A549 treated with AZD2906 at 1 μM for 4 hours (cell line): Measurements from ENCODE around the gene CD177. TPM values are rescaled to one million over a fixed set of nuclear protein-coding genes. Genes with fewer than 3 reads are reported as not detected.

Experiments used
- total RNA-seq: library from RNA; stranded (reverse); fragments of 200-300 nt; extraction: Qiagen RNA extraction; gene quantifications from 5 replicates; pipeline ENCODE4 v1.2.3, GENCODE V29; 2022

Gene CD177
- total RNA-seq, result 0.05 to 0.18 TPM (median 0.12 TPM) in 4 of 5 replicates, not detected in the other

GRCh38 chr19:43353606-43354304 lies at the start of gene CD177:
Gene CD177 (plus strand): TSS chr19:43353686. CDS start chr19:43353715, 29 bp downstream.

Other genes with a start within 250 kb of the CD177 start
- 0.45 to 0.90 TPM (median 0.52 TPM) in 5 replicates for gene PSG5, start 167.2 kb upstream of the CD177 start, total RNA-seq
- gene PSG4, start 148.0 kb upstream of the CD177 start, total RNA-seq, result 0.37 to 0.83 TPM (median 0.52 TPM) in 5 replicates
- gene PSG9, start 84.2 kb upstream of the CD177 start, total RNA-seq, result 0.08 to 0.20 TPM (median 0.09 TPM) in 4 of 5 replicates, not detected in the other
- not detected in 5 replicates for gene TEX101, start 61.2 kb downstream of the CD177 start, total RNA-seq
- 0.15 to 0.42 TPM (median 0.22 TPM) in 5 replicates for gene LYPD3, start 111.9 kb downstream of the CD177 start, total RNA-seq
- 8.4 to 9.4 TPM (median 9.0 TPM) in 5 replicates for gene PHLDB3, start 151.1 kb downstream of the CD177 start, total RNA-seq
- gene ETHE1, start 173.5 kb downstream of the CD177 start, total RNA-seq, result 39.5 to 53.9 TPM (median 49.8 TPM) in 5 replicates
- 1.2 to 2.6 TPM (median 2.2 TPM) in 5 replicates for gene ZNF575, start 179.5 kb downstream of the CD177 start, total RNA-seq
- gene XRCC1, start 221.8 kb downstream of the CD177 start, total RNA-seq, result 25.3 to 30.9 TPM (median 27.5 TPM) in 5 replicates
- gene PINLYP, start 222.1 kb downstream of the CD177 start, total RNA-seq, result 0.10 to 0.15 TPM (median 0.11 TPM) in 3 of 5 replicates, not detected in the others
- 4.3 to 6.7 TPM (median 5.2 TPM) in 5 replicates for gene IRGQ, start 242.4 kb downstream of the CD177 start, total RNA-seq
- 14.6 to 21.1 TPM (median 20.4 TPM) in 5 replicates for gene ZNF576, start 242.9 kb downstream of the CD177 start, total RNA-seq